DND-41 (cell line): Measurements from ENCODE around the gene CEMIP2.

Source experiments
- CTCF ChIP-seq: IDR thresholded peaks from 2 replicates; pipeline ENCODE4 v1.5.1; 2012; ENCODE audit warnings: borderline replicate concordance, low read length, moderate library complexity, mild to moderate bottlenecking; ENCODE audit not compliant: poor library complexity, severe bottlenecking; ENCODE audit errors: extremely low read depth
- EZH2 ChIP-seq: IDR thresholded peaks from 3 replicates; pipeline ENCODE4 v1.6.1; 2012; ENCODE audit warnings: borderline replicate concordance, low read depth, mild to moderate bottlenecking, moderate library complexity, low read length, inconsistent platforms; ENCODE audit not compliant: severe bottlenecking

GRCh38 chr9:71816916-71817451, 48.7 kb upstream of the CEMIP2 start:
- TF ChIP-seq CTCF (no peak), EZH2 (no peak)
